Measurements from ENCODE around the gene NPC1L1.

The NPC1L1 gene, protein sequence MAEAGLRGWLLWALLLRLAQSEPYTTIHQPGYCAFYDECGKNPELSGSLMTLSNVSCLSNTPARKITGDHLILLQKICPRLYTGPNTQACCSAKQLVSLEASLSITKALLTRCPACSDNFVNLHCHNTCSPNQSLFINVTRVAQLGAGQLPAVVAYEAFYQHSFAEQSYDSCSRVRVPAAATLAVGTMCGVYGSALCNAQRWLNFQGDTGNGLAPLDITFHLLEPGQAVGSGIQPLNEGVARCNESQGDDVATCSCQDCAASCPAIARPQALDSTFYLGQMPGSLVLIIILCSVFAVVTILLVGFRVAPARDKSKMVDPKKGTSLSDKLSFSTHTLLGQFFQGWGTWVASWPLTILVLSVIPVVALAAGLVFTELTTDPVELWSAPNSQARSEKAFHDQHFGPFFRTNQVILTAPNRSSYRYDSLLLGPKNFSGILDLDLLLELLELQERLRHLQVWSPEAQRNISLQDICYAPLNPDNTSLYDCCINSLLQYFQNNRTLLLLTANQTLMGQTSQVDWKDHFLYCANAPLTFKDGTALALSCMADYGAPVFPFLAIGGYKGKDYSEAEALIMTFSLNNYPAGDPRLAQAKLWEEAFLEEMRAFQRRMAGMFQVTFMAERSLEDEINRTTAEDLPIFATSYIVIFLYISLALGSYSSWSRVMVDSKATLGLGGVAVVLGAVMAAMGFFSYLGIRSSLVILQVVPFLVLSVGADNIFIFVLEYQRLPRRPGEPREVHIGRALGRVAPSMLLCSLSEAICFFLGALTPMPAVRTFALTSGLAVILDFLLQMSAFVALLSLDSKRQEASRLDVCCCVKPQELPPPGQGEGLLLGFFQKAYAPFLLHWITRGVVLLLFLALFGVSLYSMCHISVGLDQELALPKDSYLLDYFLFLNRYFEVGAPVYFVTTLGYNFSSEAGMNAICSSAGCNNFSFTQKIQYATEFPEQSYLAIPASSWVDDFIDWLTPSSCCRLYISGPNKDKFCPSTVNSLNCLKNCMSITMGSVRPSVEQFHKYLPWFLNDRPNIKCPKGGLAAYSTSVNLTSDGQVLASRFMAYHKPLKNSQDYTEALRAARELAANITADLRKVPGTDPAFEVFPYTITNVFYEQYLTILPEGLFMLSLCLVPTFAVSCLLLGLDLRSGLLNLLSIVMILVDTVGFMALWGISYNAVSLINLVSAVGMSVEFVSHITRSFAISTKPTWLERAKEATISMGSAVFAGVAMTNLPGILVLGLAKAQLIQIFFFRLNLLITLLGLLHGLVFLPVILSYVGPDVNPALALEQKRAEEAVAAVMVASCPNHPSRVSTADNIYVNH (N-terminal part only)

DNA sequence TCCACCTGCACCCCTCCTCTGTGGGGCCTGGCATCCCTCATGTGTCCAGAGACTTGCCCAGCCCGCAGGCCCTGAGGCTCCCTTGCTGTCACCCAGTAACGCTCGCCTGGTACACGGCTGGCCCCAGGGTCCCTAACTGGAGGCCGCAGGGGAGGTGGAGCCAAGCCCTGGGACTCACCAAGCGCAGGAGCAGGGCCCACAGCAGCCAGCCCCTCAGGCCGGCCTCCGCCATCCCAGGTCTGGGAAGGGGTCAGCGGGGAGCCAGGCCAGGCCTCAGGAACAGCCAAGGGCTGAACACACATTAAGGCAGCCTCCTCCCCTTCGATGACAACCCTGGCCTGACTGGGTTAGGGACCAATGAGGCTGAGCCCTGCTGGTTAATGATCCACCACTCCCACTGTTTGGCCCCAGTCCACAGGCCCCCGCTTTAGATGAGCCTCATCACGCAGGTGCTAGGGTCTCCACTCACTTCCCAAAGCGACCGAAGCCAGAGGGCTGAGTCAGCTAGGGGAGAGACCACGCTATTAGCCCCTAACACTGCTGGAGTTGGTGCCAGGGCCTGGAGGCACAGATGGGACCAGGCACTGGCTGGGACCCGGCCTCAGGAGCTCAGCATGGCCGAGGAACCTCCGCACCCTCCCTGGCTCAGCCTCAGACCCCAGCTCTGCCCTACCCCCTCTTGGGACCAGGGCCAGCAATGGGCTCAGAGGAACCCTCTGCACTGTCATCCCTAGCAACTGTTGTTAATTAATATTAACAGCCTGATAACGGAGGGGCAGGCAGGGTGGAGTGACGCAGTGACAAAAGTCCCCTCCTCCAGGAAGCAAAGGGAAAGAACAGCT, at the start of gene NPC1L1:
NPC1L1 (minus strand) TSS at position 303 of the 842 bp plus-strand sequence; CDS start at position 232, 71 bp downstream.
- FAIRE-seq (no peak), DNase-seq (ENCODE audit: insufficient read length, low spot score) (no peak)
- no peak for TF ChIP-seq POLR2A (IDR thresholded peaks at IDR 0.05; ENCODE audit: low read depth, low read length)

DNA sequence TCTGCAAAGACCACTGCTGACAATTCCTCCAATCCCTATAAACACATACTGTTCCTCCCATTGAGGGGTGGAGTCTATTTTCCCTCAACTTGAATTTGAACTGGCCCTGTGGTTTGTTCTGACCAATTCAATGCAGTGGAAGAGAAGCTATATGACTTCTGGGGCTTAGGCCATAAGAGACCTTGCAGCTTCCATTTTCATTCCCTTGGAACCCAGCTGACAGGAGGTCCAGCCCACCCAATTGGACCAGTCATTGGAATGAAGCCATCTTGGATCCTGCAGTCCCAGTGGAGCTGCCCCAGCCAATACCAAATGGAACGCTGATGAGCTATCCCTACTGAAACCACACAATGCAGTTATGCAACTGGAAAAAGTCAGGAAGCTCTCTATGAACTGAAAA, 49.8 kb upstream of the NPC1L1 start:
- no peak for TF ChIP-seq POLR2A (IDR thresholded peaks at IDR 0.05; ENCODE audit: low read depth, low read length)
- FAIRE-seq (no peak), DNase-seq (ENCODE audit: insufficient read length, low spot score) (no peak)

DNA sequence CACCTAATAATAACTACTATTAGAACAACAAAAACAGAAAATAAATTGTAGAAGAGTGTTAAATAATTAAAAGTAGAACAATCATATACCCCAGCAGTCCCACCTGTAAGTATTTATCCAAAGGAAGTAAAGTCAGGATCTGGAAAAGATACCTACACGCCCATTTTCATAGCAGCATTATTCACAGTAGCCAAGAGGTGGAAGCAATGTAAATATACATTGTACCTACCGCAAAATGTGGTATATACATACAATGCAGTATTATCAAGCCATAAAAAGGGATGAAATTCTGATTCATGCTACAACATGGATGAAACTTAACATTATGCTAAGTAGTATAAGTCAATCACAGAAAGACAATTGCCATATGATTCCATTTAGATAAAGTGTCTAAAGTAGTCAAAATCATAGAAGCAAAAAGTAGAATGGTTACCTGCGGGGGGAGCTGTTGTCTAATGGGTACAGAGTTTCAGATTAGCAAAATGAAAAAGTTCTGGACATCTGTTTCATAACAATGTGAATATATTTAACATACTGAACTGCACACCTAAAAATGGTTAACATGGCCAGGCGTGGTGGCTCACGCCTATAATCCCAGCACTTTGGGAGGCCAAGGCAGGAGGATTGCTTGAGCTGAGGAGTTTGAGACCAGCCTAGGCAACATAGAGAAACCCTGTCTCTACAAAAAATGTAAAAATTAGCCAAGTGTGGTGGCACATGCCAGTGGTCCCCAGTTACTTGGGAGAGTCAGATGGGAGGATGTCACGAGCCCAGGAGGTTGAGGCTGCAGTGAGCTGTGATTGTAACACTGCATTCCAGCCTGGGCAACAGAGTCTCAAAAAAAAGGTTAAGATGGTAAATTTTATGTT, 46.9 kb upstream of the NPC1L1 start:
- peak; percentile 71 for FAIRE-seq
- TF ChIP-seq POLR2A (IDR thresholded peaks at IDR 0.05; ENCODE audit: low read depth, low read length), result no peak
- DNase-seq (ENCODE audit: insufficient read length, low spot score), result no peak

DNA sequence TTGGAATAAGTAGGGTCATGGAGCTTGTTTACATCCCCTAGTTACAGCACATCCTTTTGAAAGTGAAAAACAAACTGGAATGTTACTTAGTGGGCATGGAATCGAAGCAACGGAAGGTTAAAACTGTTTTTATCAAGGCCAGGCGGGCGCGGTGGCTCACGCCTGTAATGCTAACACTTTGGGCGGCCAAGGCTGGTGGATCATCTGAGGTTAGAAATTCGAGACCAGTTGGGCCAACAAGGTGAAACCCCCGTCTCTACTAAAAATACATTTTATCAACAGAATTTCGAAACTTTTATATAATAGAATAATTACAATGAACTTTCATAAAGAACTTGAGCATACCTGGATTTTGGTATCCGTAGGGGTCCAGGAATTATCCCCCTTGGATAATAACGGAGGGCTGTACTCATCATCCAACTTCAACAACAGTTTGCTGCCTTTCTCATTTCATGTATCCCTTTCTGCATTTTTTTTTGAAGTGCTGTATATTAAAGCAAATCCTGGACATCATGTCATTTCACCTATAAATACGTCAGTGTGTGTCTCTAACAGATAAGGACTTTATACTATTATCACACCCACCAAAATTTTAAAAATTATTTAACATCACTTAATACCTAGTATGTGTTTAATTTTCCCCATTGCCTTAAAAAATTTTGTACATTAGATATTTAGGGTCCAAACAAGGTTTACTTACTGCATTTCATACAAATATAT, 42.2 kb upstream of the NPC1L1 start:
- DNase-seq (ENCODE audit: insufficient read length, low spot score) (no peak), FAIRE-seq (no peak)
- TF ChIP-seq POLR2A (IDR thresholded peaks at IDR 0.05; ENCODE audit: low read depth, low read length), result no peak

DNA sequence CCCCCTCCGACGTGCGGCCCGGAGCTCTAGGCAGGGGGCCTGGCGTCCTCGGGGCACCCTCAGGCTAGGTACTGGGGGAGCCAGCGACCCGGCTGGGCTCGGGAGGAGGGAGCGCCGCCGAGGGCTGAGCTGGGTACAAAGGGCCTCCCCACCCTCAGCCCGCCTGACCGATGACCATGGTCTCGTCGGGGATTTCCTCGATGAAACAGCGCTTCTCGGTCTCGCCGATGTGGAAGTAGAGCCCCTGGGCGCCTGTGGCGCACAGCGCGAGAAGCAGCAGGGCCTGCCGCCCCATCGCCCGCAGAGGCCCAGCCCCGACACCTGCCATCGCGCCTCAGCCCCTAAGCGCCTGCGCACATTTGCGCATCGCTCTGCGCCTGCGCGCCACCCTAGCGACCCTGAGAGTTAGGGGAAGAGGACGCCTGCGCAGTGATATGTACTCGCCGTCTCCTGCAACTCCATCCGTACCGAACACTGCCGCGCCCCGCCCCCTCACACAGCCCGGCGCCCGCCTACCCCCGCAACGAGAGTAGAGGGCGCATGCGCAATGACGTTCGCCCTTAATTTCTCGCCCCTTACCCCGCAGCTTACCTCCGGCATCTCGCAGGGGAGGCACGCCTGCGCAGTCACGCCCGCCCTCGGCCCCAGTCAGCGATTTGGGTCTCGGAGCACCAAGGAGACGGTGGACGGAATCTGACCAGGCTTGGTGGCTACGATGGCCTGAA, 40.9 kb upstream of the NPC1L1 start, which contains the start of gene TMED4:
TMED4 (minus strand) TSS at position 353 of the 725 bp plus-strand sequence; CDS start at position 328, 25 bp downstream.
- DNase-seq (ENCODE audit: insufficient read length, low spot score) (peak; percentile 99), FAIRE-seq (peak; percentile 68)

DNA sequence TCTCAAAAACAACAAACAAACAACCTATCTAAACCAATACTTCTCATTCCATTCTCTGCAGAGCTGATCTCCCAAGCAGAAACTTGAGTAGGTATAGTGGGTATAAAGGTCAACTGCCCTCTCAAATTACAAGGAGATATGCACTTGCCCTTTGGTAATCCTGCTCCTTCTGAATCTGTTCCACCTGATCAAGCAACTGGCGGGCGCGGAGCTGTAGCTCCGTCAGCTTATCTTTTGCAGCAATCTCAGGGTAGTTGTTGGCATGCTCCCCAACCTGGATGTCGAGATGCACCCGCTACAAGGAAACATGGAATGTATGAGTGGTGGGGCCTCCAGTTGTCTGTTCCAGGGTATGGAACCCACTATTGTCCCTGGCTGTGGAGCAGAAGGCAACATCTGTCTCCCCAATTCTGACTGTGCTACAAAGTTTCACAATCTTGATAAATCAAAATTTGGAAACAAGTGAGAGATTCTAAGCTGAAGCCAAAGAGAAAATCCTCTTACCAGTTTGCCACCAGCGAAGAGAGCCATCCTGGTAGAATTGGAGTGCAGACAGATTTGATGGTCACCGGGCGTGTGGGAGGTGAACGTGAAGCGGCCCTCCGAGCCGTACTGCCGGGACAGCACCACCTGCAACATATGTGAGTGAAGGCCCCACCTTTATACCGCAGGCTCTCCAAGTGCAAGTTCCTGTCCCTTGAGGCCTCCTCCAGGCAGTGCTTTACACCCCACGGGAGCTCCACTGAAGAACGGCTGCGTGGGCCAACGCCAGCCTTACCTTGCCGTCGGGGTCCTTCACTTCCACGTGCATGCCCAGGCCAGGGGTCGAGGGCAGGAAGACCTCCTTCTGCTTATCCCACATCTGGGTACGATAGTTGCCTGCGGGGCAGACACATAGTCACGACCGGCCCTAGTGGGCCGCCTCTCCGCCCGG, 40.1 kb upstream of the NPC1L1 start:
- TF ChIP-seq POLR2A (IDR thresholded peaks at IDR 0.05; ENCODE audit: low read depth, low read length), result peak; percentile 32; the same call in 1 of the 2 replicates
- no peak for DNase-seq (ENCODE audit: insufficient read length, low spot score)

More for the DNA sequence above, 40.9 kb upstream of the NPC1L1 start, which contains the start of gene TMED4:
- TF ChIP-seq POLR2A (IDR thresholded peaks at IDR 0.05; ENCODE audit: low read depth, low read length), result peak; percentile 96

DNA sequence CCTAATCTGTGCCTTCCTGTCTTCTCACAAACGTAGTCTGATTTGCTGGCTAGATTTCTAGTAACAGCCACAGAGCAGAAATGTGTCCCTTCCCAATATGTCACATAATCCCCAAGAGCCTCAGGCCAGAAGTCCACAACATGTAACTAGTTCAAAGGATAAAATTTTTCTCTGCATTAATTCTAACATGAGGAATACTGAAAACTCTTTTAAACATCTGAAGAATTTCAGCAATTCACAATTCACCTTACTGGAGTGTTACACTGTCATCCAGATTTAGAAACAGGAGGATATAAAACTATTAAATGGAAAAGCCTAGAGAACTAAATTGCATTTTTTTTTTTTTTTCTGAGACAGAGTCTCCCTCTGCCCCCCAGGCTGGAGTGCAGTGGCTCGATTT, 35.1 kb upstream of the NPC1L1 start:
- FAIRE-seq, result no peak
- TF ChIP-seq POLR2A (IDR thresholded peaks at IDR 0.05; ENCODE audit: low read depth, low read length), result no peak
- no peak for DNase-seq (ENCODE audit: insufficient read length, low spot score)

More for the DNA sequence above, 40.1 kb upstream of the NPC1L1 start:
- no peak for FAIRE-seq

DNA sequence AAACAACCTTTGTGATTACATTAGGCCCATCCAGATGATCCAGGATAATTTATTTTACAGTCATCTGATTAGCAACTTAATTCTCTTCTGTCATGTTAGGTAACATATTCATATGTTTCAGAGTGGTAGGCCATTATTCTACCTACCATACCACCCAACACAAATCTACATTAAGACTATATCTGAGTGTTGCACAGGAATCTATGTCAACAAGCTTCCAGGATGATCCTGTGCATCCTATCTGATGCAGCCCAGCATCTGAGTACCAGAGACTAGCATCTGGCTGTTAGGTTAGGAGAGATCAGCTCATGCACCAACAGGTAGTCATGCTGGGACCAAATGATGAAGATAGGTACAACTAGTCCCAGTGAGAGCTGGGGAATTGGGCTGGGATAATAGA, 33.9 kb upstream of the NPC1L1 start:
- DNase-seq (ENCODE audit: insufficient read length, low spot score) (no peak), FAIRE-seq (no peak)
- TF ChIP-seq POLR2A (IDR thresholded peaks at IDR 0.05; ENCODE audit: low read depth, low read length), result no peak

DNA sequence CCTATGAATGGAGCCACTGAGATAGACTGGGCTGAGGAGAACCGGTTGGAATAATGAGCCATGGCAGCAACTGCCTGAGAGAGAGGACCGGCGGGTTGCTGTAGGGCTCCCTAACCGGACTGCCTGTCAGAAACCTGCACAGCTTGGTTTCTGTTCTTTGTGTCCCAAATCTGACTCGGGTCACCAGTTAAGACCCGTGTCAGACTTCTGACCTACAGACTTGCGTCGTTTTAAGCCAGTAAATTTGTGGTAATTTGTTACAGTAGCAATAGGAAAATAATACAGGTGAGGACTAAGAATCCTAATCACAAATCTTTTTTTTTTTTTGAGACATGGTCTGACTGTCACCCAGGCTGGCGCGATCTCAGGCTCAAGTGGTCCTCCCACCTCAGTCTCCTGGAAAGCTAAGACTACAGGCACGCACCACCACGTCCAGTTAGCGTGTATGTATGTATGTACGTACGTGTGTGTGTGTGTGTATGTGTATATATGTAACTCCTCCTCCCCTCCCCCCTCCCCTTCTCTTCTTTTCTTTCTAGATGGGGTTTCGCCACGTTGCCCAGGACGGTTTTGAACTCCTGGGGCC, 33.2 kb upstream of the NPC1L1 start:
- FAIRE-seq (no peak), DNase-seq (ENCODE audit: insufficient read length, low spot score) (no peak)
- TF ChIP-seq POLR2A (IDR thresholded peaks at IDR 0.05; ENCODE audit: low read depth, low read length), result no peak
